HEK293T (cell line): ENCODE results near the gene GORAB.

ENCODE experiments used
- ARNT ChIP-seq: fragments of 450-650 bp; IDR thresholded peaks from 2 replicates; pipeline ENCODE4 v1.6.1; 2017; ENCODE audit warnings: mild to moderate bottlenecking
- BHLHE40 ChIP-seq: fragments of 450-650 bp; IDR thresholded peaks from 2 replicates; pipeline ENCODE4 v1.6.1; 2016; ENCODE audit warnings: mild to moderate bottlenecking, moderate library complexity, borderline replicate concordance
- ELF4 ChIP-seq: fragments of 450-650 bp; IDR thresholded peaks from 2 replicates; pipeline ENCODE4 v1.6.1; 2017; ENCODE audit warnings: antibody characterized with exemption
- FOXA1 ChIP-seq: fragments of 450-650 bp; IDR thresholded peaks from 2 replicates; pipeline ENCODE4 v1.6.1; 2016; ENCODE audit warnings: mild to moderate bottlenecking
- FOXK2 ChIP-seq: fragments of 450-650 bp; IDR thresholded peaks from 2 replicates; pipeline ENCODE4 v1.6.1; 2016; ENCODE audit warnings: mild to moderate bottlenecking
- FOXM1 ChIP-seq: fragments of 450-650 bp; IDR thresholded peaks from 2 replicates; pipeline ENCODE4 v1.6.1; 2017; ENCODE audit warnings: mild to moderate bottlenecking, borderline replicate concordance
- HDGF ChIP-seq: fragments of 450-650 bp; IDR thresholded peaks from 2 replicates; pipeline ENCODE4 v1.6.1; 2017; ENCODE audit warnings: antibody characterized with exemption, borderline replicate concordance
- NFRKB ChIP-seq: fragments of 450-650 bp; IDR thresholded peaks from 2 replicates; pipeline ENCODE4 v1.6.1; 2016; ENCODE audit warnings: mild to moderate bottlenecking, moderate library complexity
- SP1 ChIP-seq: fragments of 450-650 bp; IDR thresholded peaks from 2 replicates; pipeline ENCODE4 v1.6.1; 2017
- SUZ12 ChIP-seq: fragments of 450-650 bp; IDR thresholded peaks from 2 replicates; pipeline ENCODE4 v1.6.1; 2016; ENCODE audit warnings: mild to moderate bottlenecking
- TARDBP ChIP-seq: fragments of 450-650 bp; IDR thresholded peaks from 2 replicates; pipeline ENCODE4 v1.6.1; 2016
- TF ChIP-seq, protein P1 (sequence below): fragments of 450-650 bp; IDR thresholded peaks from 2 replicates; pipeline ENCODE4 v1.6.1; 2016

DNA sequence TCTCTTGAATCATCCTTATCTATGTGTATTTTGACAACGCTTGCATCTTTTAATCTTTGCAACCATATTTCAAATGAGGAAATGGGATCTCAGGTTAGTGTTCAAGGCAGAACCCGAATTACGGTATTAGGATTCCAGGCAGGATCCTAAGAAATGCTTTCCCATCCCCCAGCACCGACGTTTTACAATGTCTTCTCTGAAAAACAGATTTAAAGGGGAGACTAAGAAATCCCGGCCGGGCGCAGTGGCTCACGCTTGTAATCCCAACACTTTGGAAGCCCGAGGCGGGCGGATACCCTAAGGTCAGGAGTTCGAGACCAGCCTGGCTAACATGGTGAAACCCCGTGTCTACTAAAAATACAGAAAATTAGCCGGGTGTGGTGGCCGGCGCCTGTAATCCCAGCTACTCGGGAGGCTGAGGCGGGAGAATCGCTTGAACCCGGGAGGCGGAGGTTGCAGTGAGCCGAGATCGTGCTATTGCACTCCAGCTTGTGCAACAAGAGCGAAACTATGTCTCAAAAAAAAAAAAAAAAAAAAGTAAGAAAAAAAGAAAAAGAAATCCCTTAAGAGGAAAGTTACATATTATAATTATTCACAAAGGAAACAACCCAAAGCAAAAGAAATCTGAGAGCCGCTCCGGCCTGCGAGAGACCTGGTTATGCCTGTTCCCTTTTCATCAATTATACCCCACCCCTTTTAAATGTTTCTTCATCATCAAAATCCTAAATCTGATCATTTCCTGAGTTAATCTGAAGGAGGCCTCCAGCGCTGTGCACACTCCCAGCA lies 801 bp upstream of the GORAB start:
- TF ChIP-seq ELF4, result no peak
- TF ChIP-seq BHLHE40, result no peak
- no peak for TF ChIP-seq SUZ12
- TF ChIP-seq SP1, result no peak
- no peak for TF ChIP-seq FOXA1
- TF ChIP-seq FOXM1, result no peak
- no peak for TF ChIP-seq HDGF
- TF ChIP-seq NFRKB, result no peak
- TF ChIP-seq, protein P1, sequence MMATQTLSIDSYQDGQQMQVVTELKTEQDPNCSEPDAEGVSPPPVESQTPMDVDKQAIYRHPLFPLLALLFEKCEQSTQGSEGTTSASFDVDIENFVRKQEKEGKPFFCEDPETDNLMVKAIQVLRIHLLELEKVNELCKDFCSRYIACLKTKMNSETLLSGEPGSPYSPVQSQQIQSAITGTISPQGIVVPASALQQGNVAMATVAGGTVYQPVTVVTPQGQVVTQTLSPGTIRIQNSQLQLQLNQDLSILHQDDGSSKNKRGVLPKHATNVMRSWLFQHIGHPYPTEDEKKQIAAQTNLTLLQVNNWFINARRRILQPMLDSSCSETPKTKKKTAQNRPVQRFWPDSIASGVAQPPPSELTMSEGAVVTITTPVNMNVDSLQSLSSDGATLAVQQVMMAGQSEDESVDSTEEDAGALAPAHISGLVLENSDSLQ, result no peak
- TF ChIP-seq TARDBP, result no peak
- no peak for TF ChIP-seq FOXK2
- no peak for TF ChIP-seq ARNT
